ENCODE measurements around the gene STXBP5.

STXBP5 gene

GRCh38 chr6:147207837-147208754 lies 3.9 kb downstream of the STXBP5 start:
- no peak overlapping the region for H3K4me3 ChIP-seq (ENCODE audit: low read length)
- DNase-seq (ENCODE audit: low read depth) = no peak
- no peak for TF ChIP-seq CTCF (IDR thresholded peaks at IDR 0.05; ENCODE audit: insufficient read depth, low read depth, low read length, missing control alignments)

- no peak for TF ChIP-seq CTCF (IDR thresholded peaks at IDR 0.05; ENCODE audit: insufficient read depth, low read depth, low read length, missing control alignments)
- no peak overlapping the region for H3K4me3 ChIP-seq (ENCODE audit: low read length)
- no peak for DNase-seq (ENCODE audit: low read depth)
Measured at GRCh38 chr6:147209762-147210449, 5.7 kb downstream of the STXBP5 start.

- no peak for DNase-seq (ENCODE audit: low read depth)
- no peak overlapping the region for H3K4me3 ChIP-seq (ENCODE audit: low read length)
Measured at GRCh38 chr6:147211349-147211748, 7.1 kb downstream of the STXBP5 start.

GRCh38 chr6:147211831-147212230 lies 7.6 kb downstream of the STXBP5 start:
- H3K4me3 ChIP-seq (ENCODE audit: low read length) = no peak overlapping the region
- no peak for TF ChIP-seq CTCF (IDR thresholded peaks at IDR 0.05; ENCODE audit: insufficient read depth, low read depth, low read length, missing control alignments)
- no peak for DNase-seq (ENCODE audit: low read depth)

More at GRCh38 chr6:147211349-147211748, 7.1 kb downstream of the STXBP5 start:
- TF ChIP-seq CTCF (IDR thresholded peaks at IDR 0.05; ENCODE audit: insufficient read depth, low read depth, low read length, missing control alignments) = no peak

GRCh38 chr6:147212622-147213021 lies 8.4 kb downstream of the STXBP5 start:
- no peak for TF ChIP-seq CTCF (IDR thresholded peaks at IDR 0.05; ENCODE audit: insufficient read depth, low read depth, low read length, missing control alignments)
- no peak overlapping the region for H3K4me3 ChIP-seq (ENCODE audit: low read length)
- DNase-seq (ENCODE audit: low read depth) = no peak

- H3K4me3 ChIP-seq (ENCODE audit: low read length) = no peak overlapping the region
- no peak for DNase-seq (ENCODE audit: low read depth)
Measured at GRCh38 chr6:147213772-147214171, 9.6 kb downstream of the STXBP5 start.

More at GRCh38 chr6:147213772-147214171, 9.6 kb downstream of the STXBP5 start:
- TF ChIP-seq CTCF (IDR thresholded peaks at IDR 0.05; ENCODE audit: insufficient read depth, low read depth, low read length, missing control alignments) = no peak
